ENCODE results near the gene HHAT.

Gene HHAT

DNA sequence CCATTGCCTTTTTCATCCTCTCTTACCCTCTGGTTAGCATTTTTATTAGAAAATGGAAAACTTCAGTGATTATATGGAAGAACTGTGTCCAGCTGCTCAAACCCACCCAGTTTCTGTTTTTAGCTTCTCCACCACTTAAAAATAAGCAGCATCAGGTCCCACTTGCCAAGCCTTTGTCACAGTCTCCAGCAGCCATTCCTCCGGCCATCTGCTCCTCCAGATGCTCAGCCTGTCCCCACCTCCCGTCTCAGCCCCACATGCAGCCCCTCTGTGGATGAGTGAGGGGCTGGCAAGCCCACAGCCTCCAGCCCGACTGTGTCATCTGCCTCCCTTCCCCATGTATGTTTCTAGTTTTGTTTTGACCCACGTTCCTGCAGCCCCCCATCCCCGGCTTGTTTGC is 289.7 kb downstream of the HHAT start:
- H3K36me3 Mint-ChIP-seq (ENCODE audit: low read depth) = no peaks in the 10 kb centered on the region
- no peak overlapping the region for H3K4me3 Mint-ChIP-seq
- no peaks in the 10 kb centered on the region for H3K27me3 Mint-ChIP-seq (ENCODE audit: low read depth)
- H3K4me1 Mint-ChIP-seq (ENCODE audit: low read depth) = no peaks in the 10 kb centered on the region
- peaks cover 1% of the 10 kb centered on the region for H3K9me3 Mint-ChIP-seq
- no peak overlapping the region for H3K27ac Mint-ChIP-seq

- no peaks in the 10 kb centered on the region for H3K4me1 Mint-ChIP-seq (ENCODE audit: low read depth)
- no peak overlapping the region for H3K27ac Mint-ChIP-seq
- H3K36me3 Mint-ChIP-seq (ENCODE audit: low read depth) = no peaks in the 10 kb centered on the region
- H3K9me3 Mint-ChIP-seq = no peaks in the 10 kb centered on the region
- H3K27me3 Mint-ChIP-seq (ENCODE audit: low read depth) = no peaks in the 10 kb centered on the region
- no peak overlapping the region for H3K4me3 Mint-ChIP-seq
Measured at GRCh38 chr1:210620867-210621488, 292.3 kb downstream of the HHAT start.

- Mint-ChIP-seq H3K27ac (no peak overlapping the region), H3K9me3 (no peaks in the 10 kb centered on the region), H3K4me3 (no peak overlapping the region), H3K4me1 (ENCODE audit: low read depth) (no peaks in the 10 kb centered on the region), H3K27me3 (ENCODE audit: low read depth) (no peaks in the 10 kb centered on the region), H3K36me3 (ENCODE audit: low read depth) (no peaks in the 10 kb centered on the region)
Measured at GRCh38 chr1:210621712-210622111, 293.0 kb downstream of the HHAT start.

DNA sequence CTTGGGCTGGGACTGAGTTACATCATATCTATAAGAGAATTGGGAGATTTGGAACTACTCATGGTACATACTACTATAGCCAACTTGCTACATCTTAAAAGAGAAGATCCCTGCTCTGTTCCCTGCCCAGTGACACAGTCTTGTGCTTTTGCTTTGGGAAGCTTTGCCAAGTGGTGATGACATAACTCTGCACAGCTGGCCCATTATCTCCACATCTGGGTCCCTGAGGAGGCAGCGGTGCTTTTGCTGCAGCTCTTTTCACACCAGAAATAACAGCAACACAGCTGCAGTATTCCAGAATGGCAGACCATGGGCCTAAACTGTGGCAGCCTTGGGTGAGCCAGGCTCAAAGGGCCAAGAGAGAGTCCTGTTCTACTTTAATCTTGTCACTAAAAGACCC is 296.0 kb downstream of the HHAT start:
- Mint-ChIP-seq H3K4me1 (ENCODE audit: low read depth) (no peaks in the 10 kb centered on the region), H3K9me3 (no peaks in the 10 kb centered on the region), H3K36me3 (ENCODE audit: low read depth) (no peaks in the 10 kb centered on the region), H3K4me3 (no peak overlapping the region), H3K27ac (no peak overlapping the region), H3K27me3 (ENCODE audit: low read depth) (no peaks in the 10 kb centered on the region)

GRCh38 chr1:210625715-210626114 is 297.0 kb downstream of the HHAT start:
- H3K4me1 Mint-ChIP-seq (ENCODE audit: low read depth) = no peaks in the 10 kb centered on the region
- H3K4me3 Mint-ChIP-seq = no peak overlapping the region
- no peaks in the 10 kb centered on the region for H3K27me3 Mint-ChIP-seq (ENCODE audit: low read depth)
- H3K36me3 Mint-ChIP-seq (ENCODE audit: low read depth) = no peaks in the 10 kb centered on the region
- H3K27ac Mint-ChIP-seq = no peak overlapping the region
- H3K9me3 Mint-ChIP-seq = no peaks in the 10 kb centered on the region

DNA sequence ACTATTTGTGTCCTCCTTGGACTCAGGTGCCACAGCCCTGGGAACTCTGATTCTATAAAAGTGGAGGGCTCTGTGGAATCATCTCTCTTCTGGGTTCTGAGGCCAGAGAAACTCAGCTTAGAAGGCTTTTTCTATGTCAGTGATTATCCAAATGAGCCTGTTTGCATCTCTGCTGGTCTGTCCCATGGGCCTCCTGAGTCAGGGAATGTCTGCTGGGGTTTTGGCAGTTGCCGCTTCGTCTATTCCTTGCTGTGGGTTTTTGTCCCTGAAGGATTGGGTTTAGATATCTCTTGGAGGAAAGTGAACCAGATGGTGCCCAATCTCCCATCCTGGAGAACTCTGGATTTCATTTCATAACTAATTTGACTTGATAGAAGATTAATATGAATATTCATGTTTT is 297.6 kb downstream of the HHAT start:
- H3K4me3 Mint-ChIP-seq = no peak overlapping the region
- no peaks in the 10 kb centered on the region for H3K4me1 Mint-ChIP-seq (ENCODE audit: low read depth)
- H3K9me3 Mint-ChIP-seq = no peaks in the 10 kb centered on the region
- H3K27ac Mint-ChIP-seq = no peak overlapping the region
- H3K27me3 Mint-ChIP-seq (ENCODE audit: low read depth) = no peaks in the 10 kb centered on the region
- H3K36me3 Mint-ChIP-seq (ENCODE audit: low read depth) = no peaks in the 10 kb centered on the region

DNA sequence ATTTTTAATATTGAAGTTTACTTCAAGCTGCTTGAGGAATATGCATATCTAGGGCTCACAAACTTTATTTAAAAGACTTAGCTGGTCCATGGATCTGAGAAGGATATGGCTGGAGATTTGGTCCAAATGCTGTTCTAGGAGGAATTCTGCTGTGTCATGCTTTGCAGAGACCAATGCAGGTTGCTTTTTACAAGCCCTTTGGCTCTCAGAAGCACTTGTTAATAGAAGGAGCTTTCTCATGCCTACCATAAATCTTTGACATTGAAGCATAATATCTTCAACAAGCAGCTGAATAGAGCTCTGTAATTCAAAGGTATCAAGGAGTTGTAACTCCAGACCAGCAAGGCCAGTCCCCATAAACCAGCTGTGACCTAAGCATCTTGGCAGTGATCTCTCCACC is 299.1 kb downstream of the HHAT start:
- H3K4me3 Mint-ChIP-seq = no peak overlapping the region
- no peaks in the 10 kb centered on the region for H3K9me3 Mint-ChIP-seq
- no peaks in the 10 kb centered on the region for H3K4me1 Mint-ChIP-seq (ENCODE audit: low read depth)
- no peaks in the 10 kb centered on the region for H3K27me3 Mint-ChIP-seq (ENCODE audit: low read depth)
- H3K27ac Mint-ChIP-seq = no peak overlapping the region
- no peaks in the 10 kb centered on the region for H3K36me3 Mint-ChIP-seq (ENCODE audit: low read depth)

DNA sequence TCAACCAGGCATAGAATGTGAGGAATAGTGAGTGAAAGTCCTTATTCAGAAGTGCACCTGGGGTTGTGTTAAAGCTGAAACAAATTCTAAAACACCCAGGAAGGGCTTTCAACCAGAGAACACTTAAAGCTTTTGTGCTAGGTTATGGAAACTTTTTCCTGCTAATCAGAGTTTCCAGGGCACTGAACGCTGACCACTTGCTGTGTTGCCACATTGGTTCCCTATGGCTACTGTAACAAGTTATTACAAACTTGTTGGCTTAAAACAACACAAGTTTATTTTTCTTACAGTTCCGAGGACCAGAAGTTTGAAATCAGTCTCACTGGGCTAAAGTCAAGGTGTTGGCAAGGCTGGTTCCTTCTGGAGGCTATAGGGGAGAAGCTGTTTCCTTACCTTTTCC is 300.6 kb downstream of the HHAT start:
- H3K4me3 Mint-ChIP-seq = no peak overlapping the region
- H3K9me3 Mint-ChIP-seq = no peaks in the 10 kb centered on the region
- H3K27ac Mint-ChIP-seq = no peak overlapping the region
- H3K36me3 Mint-ChIP-seq (ENCODE audit: low read depth) = no peaks in the 10 kb centered on the region
- no peaks in the 10 kb centered on the region for H3K4me1 Mint-ChIP-seq (ENCODE audit: low read depth)
- H3K27me3 Mint-ChIP-seq (ENCODE audit: low read depth) = no peaks in the 10 kb centered on the region

DNA sequence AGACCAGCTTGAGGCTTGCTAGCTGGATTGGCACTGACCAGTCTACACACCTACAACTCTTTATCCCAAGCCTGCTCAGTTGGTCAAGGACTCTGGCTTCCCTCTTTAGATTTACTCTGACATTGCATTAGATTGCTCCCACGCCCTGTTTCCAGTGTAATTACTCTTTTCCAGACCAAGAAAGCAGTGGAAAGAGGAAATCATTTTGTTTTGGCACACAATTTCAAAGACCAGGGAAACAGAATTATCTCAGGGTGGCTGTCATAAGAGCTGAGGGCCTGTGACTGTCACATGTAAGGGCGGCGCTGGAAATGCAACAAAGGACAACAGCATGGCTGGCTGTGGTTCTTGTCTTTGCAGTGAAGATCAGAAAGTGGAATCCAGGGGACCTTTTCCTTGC is 302.7 kb downstream of the HHAT start:
- Mint-ChIP-seq H3K4me1 (ENCODE audit: low read depth) (no peaks in the 10 kb centered on the region), H3K9me3 (no peaks in the 10 kb centered on the region)

DNA sequence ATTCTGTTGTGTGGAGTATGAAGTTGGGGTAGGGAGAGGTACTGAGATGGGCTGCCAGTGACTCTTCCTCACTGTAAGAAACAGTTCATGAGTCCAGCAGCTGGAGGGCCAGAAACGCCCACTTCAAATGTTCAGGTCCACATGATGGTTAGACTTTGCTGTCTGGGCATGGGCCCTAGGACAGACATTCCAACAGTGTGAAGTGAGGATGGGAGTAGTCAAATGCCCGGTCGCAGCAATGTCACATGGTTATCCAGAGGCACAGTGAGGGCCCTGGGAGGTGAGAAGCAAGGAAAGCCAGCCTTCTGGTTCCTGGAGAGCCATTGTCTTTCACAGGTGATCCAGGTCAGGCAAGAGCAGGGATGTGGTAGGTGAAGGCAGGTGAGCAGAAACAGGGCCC is 304.4 kb downstream of the HHAT start:
- Mint-ChIP-seq H3K4me3 (no peak overlapping the region), H3K27me3 (ENCODE audit: low read depth) (no peaks in the 10 kb centered on the region), H3K9me3 (no peaks in the 10 kb centered on the region), H3K27ac (no peak overlapping the region), H3K4me1 (ENCODE audit: low read depth) (no peaks in the 10 kb centered on the region), H3K36me3 (ENCODE audit: low read depth) (no peaks in the 10 kb centered on the region)

More for the DNA sequence above, 302.7 kb downstream of the HHAT start:
- H3K4me3 Mint-ChIP-seq = no peak overlapping the region
- no peaks in the 10 kb centered on the region for H3K36me3 Mint-ChIP-seq (ENCODE audit: low read depth)
- H3K27ac Mint-ChIP-seq = no peak overlapping the region
- no peaks in the 10 kb centered on the region for H3K27me3 Mint-ChIP-seq (ENCODE audit: low read depth)

DNA sequence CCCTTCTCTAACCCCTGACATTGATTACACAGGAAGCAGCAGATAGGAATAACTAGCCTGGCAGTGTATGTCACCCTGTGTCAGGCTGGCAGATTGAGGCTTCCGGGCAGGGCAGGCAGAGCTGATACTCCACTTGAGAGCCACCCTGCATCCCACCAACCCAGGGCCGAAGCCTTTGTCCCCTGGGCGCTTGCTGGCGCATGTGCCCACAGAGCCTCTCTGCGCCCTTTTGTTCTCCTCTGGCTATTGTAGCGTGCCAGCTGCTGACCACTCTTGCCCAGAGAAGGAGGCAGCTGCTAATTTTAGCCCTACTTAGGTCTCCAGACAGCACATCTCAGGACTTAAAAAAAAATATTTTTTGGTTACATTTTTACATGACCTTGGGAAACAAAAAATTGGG is 304.9 kb downstream of the HHAT start:
- Mint-ChIP-seq H3K4me1 (ENCODE audit: low read depth) (no peaks in the 10 kb centered on the region), H3K27ac (no peak overlapping the region), H3K9me3 (no peaks in the 10 kb centered on the region), H3K27me3 (ENCODE audit: low read depth) (no peaks in the 10 kb centered on the region), H3K36me3 (ENCODE audit: low read depth) (no peaks in the 10 kb centered on the region), H3K4me3 (no peak overlapping the region)

GRCh38 chr1:210635108-210635507 is 306.4 kb downstream of the HHAT start:
- no peaks in the 10 kb centered on the region for H3K36me3 Mint-ChIP-seq (ENCODE audit: low read depth)
- H3K9me3 Mint-ChIP-seq = no peaks in the 10 kb centered on the region
- no peaks in the 10 kb centered on the region for H3K4me1 Mint-ChIP-seq (ENCODE audit: low read depth)
- H3K27ac Mint-ChIP-seq = no peak overlapping the region
- no peak overlapping the region for H3K4me3 Mint-ChIP-seq
- no peaks in the 10 kb centered on the region for H3K27me3 Mint-ChIP-seq (ENCODE audit: low read depth)

DNA sequence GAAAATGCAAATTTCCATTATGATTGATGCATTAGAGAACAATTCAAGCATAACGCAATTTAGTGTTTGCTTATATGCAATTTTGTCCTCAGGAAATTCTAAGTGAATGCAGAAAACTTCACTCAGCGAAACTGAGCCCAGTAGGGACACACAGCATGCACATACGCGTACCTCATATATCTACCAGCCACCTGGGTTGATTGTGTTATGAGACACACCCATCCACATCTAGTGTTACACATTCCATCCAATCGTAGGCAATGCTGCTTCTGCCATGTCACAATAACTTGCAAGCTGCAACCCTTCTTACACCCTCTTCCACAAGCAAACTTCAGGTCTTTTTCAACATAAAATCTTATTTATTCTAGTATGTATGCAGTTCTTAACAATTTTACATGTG is 312.9 kb downstream of the HHAT start:
- Mint-ChIP-seq H3K27me3 (ENCODE audit: low read depth) (peaks cover 4% of the 10 kb centered on the region), H3K9me3 (no peaks in the 10 kb centered on the region), H3K36me3 (ENCODE audit: low read depth) (no peaks in the 10 kb centered on the region), H3K4me3 (no peak overlapping the region), H3K27ac (no peak overlapping the region), H3K4me1 (ENCODE audit: low read depth) (no peaks in the 10 kb centered on the region)

DNA sequence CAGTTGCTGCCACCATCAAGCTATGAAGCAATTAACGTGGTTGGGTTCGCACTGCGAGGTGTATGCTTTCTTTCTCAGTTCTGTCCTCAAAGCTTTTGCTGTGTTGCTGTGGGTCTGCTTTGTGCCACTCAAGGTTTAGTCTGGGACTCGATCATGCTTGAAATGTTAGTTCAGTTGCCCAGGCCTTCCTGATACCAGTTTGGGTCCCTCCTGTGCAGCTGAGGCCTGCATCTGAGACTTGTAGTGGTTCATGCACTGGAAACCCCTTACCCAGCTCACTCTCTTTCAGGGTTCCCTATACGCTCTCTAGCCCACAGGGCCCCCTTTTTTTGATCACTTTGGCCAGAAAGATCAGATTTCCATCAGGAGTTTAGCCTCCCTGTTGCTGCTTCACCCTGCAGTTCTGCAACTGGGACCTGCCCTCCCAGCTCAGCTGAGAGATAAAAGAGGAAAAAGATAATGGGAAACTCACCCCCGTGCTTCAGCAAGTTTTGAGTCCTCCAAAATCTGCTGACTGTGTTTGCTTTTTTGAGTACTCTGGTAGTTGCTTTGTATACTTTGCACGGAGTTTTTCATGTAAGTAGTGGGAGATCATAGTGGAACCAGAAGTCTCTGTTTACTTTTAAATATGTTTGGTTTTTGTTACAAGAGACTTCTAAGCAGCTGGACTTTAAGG is 317.0 kb downstream of the HHAT start:
- Mint-ChIP-seq H3K4me3 (no peak overlapping the region), H3K4me1 (ENCODE audit: low read depth) (no peaks in the 10 kb centered on the region), H3K36me3 (ENCODE audit: low read depth) (no peaks in the 10 kb centered on the region), H3K9me3 (no peaks in the 10 kb centered on the region), H3K27me3 (ENCODE audit: low read depth) (peaks cover 4% of the 10 kb centered on the region), H3K27ac (no peak overlapping the region)

GRCh38 chr1:210646258-210646616 is 317.5 kb downstream of the HHAT start:
- Mint-ChIP-seq H3K27ac (no peak overlapping the region), H3K9me3 (no peaks in the 10 kb centered on the region), H3K4me3 (no peak overlapping the region), H3K4me1 (ENCODE audit: low read depth) (no peaks in the 10 kb centered on the region), H3K36me3 (ENCODE audit: low read depth) (no peaks in the 10 kb centered on the region), H3K27me3 (ENCODE audit: low read depth) (peaks cover 4% of the 10 kb centered on the region)
